ENCODE measurements around the gene PLCXD1.
"Not testable (repeated sequence)": the region's sequence is repeated elsewhere in the genome, so short reads cannot be mapped to it uniquely, and the experiment has no call there.

The PLCXD1 gene

DNA sequence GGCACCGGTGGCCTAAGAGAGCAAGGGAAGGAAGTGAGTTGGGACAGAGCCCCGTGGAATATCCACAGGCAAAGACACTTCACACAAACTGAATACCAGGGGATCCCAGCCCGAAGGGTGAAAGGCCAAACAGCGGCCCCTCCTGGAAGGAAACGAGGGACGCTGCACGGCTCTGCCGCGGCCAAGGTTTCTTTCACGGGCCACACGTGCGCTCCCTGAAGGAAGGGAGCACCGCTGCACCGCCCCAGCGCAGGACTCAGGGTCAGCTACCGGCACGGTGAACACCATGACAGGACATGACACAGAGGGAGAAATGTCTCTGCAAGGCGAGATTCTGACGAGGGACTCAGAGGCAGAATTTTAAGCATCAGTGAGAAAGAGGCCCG, 69.0 kb downstream of the PLCXD1 start:
- no peak for DNase-seq (ENCODE audit: low read depth in 3 of 3)

DNA sequence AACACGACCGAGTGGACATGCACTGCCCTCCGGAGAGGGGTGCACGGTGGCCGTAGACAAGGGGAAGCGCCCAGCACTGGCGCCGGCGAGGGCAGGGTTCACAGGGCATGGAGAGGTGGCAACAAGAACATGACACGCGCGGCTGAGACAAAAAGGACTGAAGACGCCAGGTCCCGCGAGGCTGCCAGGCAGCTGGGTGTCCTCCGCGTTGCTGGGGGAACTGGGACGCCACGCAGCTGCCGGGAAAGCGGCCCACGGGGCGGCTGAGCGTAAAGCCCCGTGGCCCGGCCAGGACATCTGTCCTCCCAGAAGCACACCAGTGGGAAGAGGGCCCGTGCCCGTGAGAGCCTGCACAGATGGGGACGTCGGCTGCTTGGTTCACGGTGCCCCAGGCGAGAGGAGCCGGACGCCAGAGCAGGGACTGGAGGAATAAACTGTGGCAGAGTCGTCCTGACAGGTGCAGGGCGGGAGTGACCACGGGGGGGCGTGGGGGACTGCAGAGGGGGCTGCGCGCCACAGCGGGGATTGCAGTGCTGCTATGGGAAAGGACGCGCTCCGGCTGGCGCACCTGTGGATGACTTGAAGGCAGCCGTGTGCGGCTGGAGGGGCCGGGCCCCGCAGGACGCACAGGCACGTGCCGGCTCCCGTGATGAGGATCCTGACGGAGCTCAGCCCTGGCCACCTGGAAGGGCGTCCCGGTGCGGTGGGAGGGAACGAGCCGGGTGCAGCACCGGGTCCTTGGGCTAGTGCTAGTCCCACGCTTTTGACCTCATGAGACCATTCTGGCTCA, 69.5 kb downstream of the PLCXD1 start:
- no peak for DNase-seq (ENCODE audit: low read depth in 3 of 3)

DNA sequence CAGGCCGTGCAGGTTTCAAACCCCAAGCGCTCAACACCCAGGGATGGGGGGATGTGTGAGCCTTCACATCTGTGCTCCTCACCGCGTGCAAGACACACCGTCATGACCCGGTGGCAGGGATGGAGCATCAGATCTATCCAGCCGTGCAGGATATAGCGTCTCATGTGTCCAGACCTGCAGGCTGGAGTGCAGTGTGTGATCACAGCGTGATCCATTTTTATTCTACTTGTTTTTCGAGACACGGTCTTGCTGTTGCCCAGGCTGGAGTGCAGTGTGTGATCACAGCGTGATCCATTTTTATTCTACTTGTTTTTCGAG, 70.1 kb downstream of the PLCXD1 start:
- not testable (repeated sequence) for DNase-seq (ENCODE audit: low read depth in 3 of 3)

- DNase-seq (ENCODE audit: low read depth in 3 of 3): no peak
Measured at GRCh38 chrX:351736-352135, 70.6 kb downstream of the PLCXD1 start.

DNA sequence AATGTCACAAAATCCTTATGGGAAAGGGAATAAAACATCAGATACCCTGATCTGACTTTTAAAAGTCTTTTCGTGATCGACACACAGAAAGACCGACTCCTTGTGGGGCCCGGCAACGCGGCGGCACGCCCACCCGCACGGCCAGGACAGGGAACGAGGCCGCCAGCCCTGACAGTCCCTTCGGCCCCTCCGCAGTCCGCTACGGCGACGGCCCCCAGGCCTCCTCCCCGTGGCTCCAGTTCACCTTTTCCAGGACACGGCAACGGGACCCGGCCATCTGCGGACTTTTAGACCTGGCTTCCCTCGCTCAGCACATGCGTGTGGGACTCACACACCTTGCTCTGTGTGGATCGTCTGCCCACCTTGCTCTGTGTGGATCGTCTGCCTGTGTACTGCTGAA, 71.0 kb downstream of the PLCXD1 start:
- DNase-seq (ENCODE audit: low read depth in 3 of 3): no peak

GRCh38 chrX:352582-353314, 71.6 kb downstream of the PLCXD1 start:
- DNase-seq (ENCODE audit: low read depth in 3 of 3): no peak

Data from stimulated activated CD4-positive, alpha-beta T cell treated with anti-CD3 and anti-CD28 coated beads, TNF-alpha, amount 100 ng/mL, for 4 hours (primary cell).